ENCODE measurements around the gene AP3D1.
"Not testable (repeated sequence)": the region's sequence is repeated elsewhere in the genome, so short reads cannot be mapped to it uniquely, and the experiment has no call there.

- not testable (repeated sequence) for TF ChIP-seq POLR2AphosphoS5, CTCF, POLR2A (IDR thresholded peaks at IDR 0.05)
Observed at GRCh38 chr19:2128252-2128651, 23.1 kb downstream of the AP3D1 start.

Measured in transverse colon (tissue), 4 donors.